Activated CD8-positive, alpha-beta T cell treated with anti-CD3 and anti-CD28 coated beads, Interleukin-2, amount 10 ng/mL, durations not matched to agents 7 days and 5 days (primary cell): Measurements from ENCODE around the gene STRIP2. TPM values are rescaled to one million over a fixed set of nuclear protein-coding genes. Genes with fewer than 3 reads are reported as not detected.
A peak's percentile ranks its signal among the peaks of the same experiment; 100 is the strongest.

ENCODE experiments used
- ATAC-seq: fragments of 150-1000 bp; cut with Tn5 transposase; one replicate; pipeline ENCODE4 v1.10.0; 2021; ENCODE audit warnings: moderate library complexity
- CTCF ChIA-PET: fragments of 350-600 bp; sonication (Branson Sonifier 250); formaldehyde crosslinking; loops from one replicate; lab custom pipeline; 2021; ENCODE audit warnings: antibody characterized with exemption; lab: Charles Lee
- POLR2A ChIA-PET: fragments of 350-600 bp; sonication (Branson Sonifier 250); formaldehyde crosslinking; loops from one replicate; lab custom pipeline; 2021; ENCODE audit warnings: antibody characterized with exemption; lab: Charles Lee
- DNase-seq: peaks from one replicate; pipeline ENCODE4 v3.0.0-alpha.2; 2020
- H3K27ac Mint-ChIP-seq: one replicate; pipeline ENCODE4 v1.8.0; 2021; ENCODE audit warnings: mild to moderate bottlenecking, mixed read lengths
- H3K27me3 Mint-ChIP-seq: one replicate; pipeline ENCODE4 v1.8.0; 2021; ENCODE audit warnings: low read depth, mixed read lengths
- H3K36me3 Mint-ChIP-seq: one replicate; pipeline ENCODE4 v1.8.0; 2021; ENCODE audit warnings: low read depth, mixed read lengths
- H3K4me1 Mint-ChIP-seq: one replicate; pipeline ENCODE4 v1.8.0; 2021; ENCODE audit warnings: low read depth, mixed read lengths
- H3K4me3 Mint-ChIP-seq: one replicate; pipeline ENCODE4 v1.8.0; 2021; ENCODE audit warnings: mild to moderate bottlenecking, mixed read lengths
- H3K9me3 Mint-ChIP-seq: one replicate; pipeline ENCODE4 v1.8.0; 2022; ENCODE audit warnings: mixed read lengths; ENCODE audit not compliant: insufficient read depth
- total RNA-seq, 2 experiments: library from RNA; stranded (reverse); gene quantifications; one replicate each; pipeline ENCODE4 v1.2.3, GENCODE V29; 2021

Gene STRIP2
- total RNA-seq, 2 experiments from 2014 or later, result 6.6 to 7.1 TPM

- DNase-seq, result no peak
- POLR2A ChIA-PET, result interaction anchor here (0.6 to 1.3 kb wide), 2 partner anchors 66 to 113 kb away, joined by 3 read pairs; partner anchors contain the start of gene STRIP2
- peaks cover 5% of the 10 kb centered on the region for H3K27me3 Mint-ChIP-seq
- no peak overlapping the region for H3K27ac Mint-ChIP-seq
- H3K4me1 Mint-ChIP-seq, result peaks cover 37% of the 10 kb centered on the region
- H3K36me3 Mint-ChIP-seq, result no peaks in the 10 kb centered on the region
- H3K4me3 Mint-ChIP-seq, result no peak overlapping the region
- ATAC-seq, result no peak
- CTCF ChIA-PET, result interaction anchor here (1.2 to 1.7 kb wide), 2 partner anchors 124 to 144 kb away, joined by 4 to 5 read pairs; no protein-coding TSS in a partner anchor
- H3K9me3 Mint-ChIP-seq, result no peaks in the 10 kb centered on the region
Observed at GRCh38 chr7:129499999-129500398, 65.8 kb downstream of the STRIP2 start.

- DNase-seq, result peak; percentile 93
- Mint-ChIP-seq H3K9me3 (no peaks in the 10 kb centered on the region), H3K4me3 (peak within 1 kb of the TSS; percentile 73), H3K27ac (peak within 1 kb of the TSS; percentile 66), H3K27me3 (peaks cover 5% of the 10 kb centered on the region), H3K4me1 (peaks cover 26% of the 10 kb centered on the region), H3K36me3 (no peaks in the 10 kb centered on the region)
- CTCF ChIA-PET, result interaction anchor here (1.2 kb wide), 1 partner anchor 135 kb away, joined by 3 read pairs; no protein-coding TSS in a partner anchor
- ATAC-seq, result peak; percentile 97
- POLR2A ChIA-PET, result no interaction called here
Observed at GRCh38 chr7:129501760-129502707, 67.8 kb downstream of the STRIP2 start, which contains the start of gene SMKR1. Gene SMKR1, plus strand, starts transcription at chr7:129502531. Its CDS starts 294 bp downstream, at chr7:129502825.

GRCh38 chr7:129502708-129503685 lies 68.8 kb downstream of the STRIP2 start:
- ChIA-PET CTCF (no interaction called here), POLR2A (no interaction called here)
- Mint-ChIP-seq H3K4me1 (peaks cover 24% of the 10 kb centered on the region), H3K9me3 (no peaks in the 10 kb centered on the region), H3K27ac (no peak overlapping the region), H3K27me3 (peaks cover 5% of the 10 kb centered on the region), H3K36me3 (no peaks in the 10 kb centered on the region), H3K4me3 (peak overlapping the region; percentile 65)
- DNase-seq (no peak), ATAC-seq (peak; percentile 21)

GRCh38 chr7:129503725-129504124 lies 69.5 kb downstream of the STRIP2 start:
- DNase-seq (no peak), ATAC-seq (no peak)
- H3K4me1 Mint-ChIP-seq, result peaks cover 24% of the 10 kb centered on the region
- CTCF ChIA-PET, result no interaction called here
- POLR2A ChIA-PET, result no interaction called here
- peaks cover 5% of the 10 kb centered on the region for H3K27me3 Mint-ChIP-seq
- H3K36me3 Mint-ChIP-seq, result no peaks in the 10 kb centered on the region
- H3K9me3 Mint-ChIP-seq, result no peaks in the 10 kb centered on the region
- no peak overlapping the region for H3K27ac Mint-ChIP-seq
- peak overlapping the region; percentile 65 for H3K4me3 Mint-ChIP-seq

GRCh38 chr7:129512192-129512591 lies 78.0 kb downstream of the STRIP2 start:
- POLR2A ChIA-PET, result no interaction called here
- H3K4me3 Mint-ChIP-seq, result no peak overlapping the region
- no peaks in the 10 kb centered on the region for H3K36me3 Mint-ChIP-seq
- H3K9me3 Mint-ChIP-seq, result no peaks in the 10 kb centered on the region
- ATAC-seq (no peak), DNase-seq (no peak)
- peaks cover 2% of the 10 kb centered on the region for H3K27me3 Mint-ChIP-seq
- CTCF ChIA-PET, result no interaction called here
- peaks cover 3% of the 10 kb centered on the region for H3K4me1 Mint-ChIP-seq
- H3K27ac Mint-ChIP-seq, result no peak overlapping the region

GRCh38 chr7:129513546-129513945 lies 79.3 kb downstream of the STRIP2 start:
- H3K27ac Mint-ChIP-seq, result no peak overlapping the region
- no peak for DNase-seq
- ChIA-PET CTCF (no interaction called here), POLR2A (no interaction called here)
- no peak for ATAC-seq
- peaks cover 3% of the 10 kb centered on the region for H3K4me1 Mint-ChIP-seq
- H3K4me3 Mint-ChIP-seq, result no peak overlapping the region
- H3K9me3 Mint-ChIP-seq, result no peaks in the 10 kb centered on the region
- H3K36me3 Mint-ChIP-seq, result no peaks in the 10 kb centered on the region
- peaks cover 2% of the 10 kb centered on the region for H3K27me3 Mint-ChIP-seq

- H3K27ac Mint-ChIP-seq, result no peak overlapping the region
- ChIA-PET CTCF (no interaction called here), POLR2A (no interaction called here)
- H3K36me3 Mint-ChIP-seq, result no peaks in the 10 kb centered on the region
- H3K4me1 Mint-ChIP-seq, result peaks cover 3% of the 10 kb centered on the region
- no peaks in the 10 kb centered on the region for H3K9me3 Mint-ChIP-seq
- ATAC-seq, result no peak
- H3K27me3 Mint-ChIP-seq, result peaks cover 4% of the 10 kb centered on the region
- H3K4me3 Mint-ChIP-seq, result no peak overlapping the region
- no peak for DNase-seq
Observed at GRCh38 chr7:129514683-129515082, 80.5 kb downstream of the STRIP2 start.

GRCh38 chr7:129515381-129515780 lies 81.1 kb downstream of the STRIP2 start:
- ATAC-seq, result no peak
- peaks cover 3% of the 10 kb centered on the region for H3K4me1 Mint-ChIP-seq
- POLR2A ChIA-PET, result no interaction called here
- no peak overlapping the region for H3K27ac Mint-ChIP-seq
- no peaks in the 10 kb centered on the region for H3K9me3 Mint-ChIP-seq
- CTCF ChIA-PET, result interaction anchor here (0.8 kb wide), 1 partner anchor 172 kb away, joined by 3 read pairs; no protein-coding TSS in a partner anchor
- H3K36me3 Mint-ChIP-seq, result no peaks in the 10 kb centered on the region
- H3K4me3 Mint-ChIP-seq, result no peak overlapping the region
- no peak for DNase-seq
- peaks cover 6% of the 10 kb centered on the region for H3K27me3 Mint-ChIP-seq

GRCh38 chr7:129517931-129518330 lies 83.7 kb downstream of the STRIP2 start:
- Mint-ChIP-seq H3K27ac (no peak overlapping the region), H3K9me3 (no peaks in the 10 kb centered on the region), H3K4me1 (no peaks in the 10 kb centered on the region), H3K36me3 (no peaks in the 10 kb centered on the region), H3K4me3 (no peak overlapping the region), H3K27me3 (peaks cover 8% of the 10 kb centered on the region)
- POLR2A ChIA-PET, result no interaction called here
- CTCF ChIA-PET, result interaction anchor here (0.6 kb wide), 1 partner anchor 232 kb away, joined by 5 read pairs; no protein-coding TSS in a partner anchor
- ATAC-seq, result no peak
- DNase-seq, result no peak

GRCh38 chr7:129519464-129519863 lies 85.2 kb downstream of the STRIP2 start:
- ChIA-PET CTCF (no interaction called here), POLR2A (no interaction called here)
- Mint-ChIP-seq H3K27ac (no peak overlapping the region), H3K9me3 (no peaks in the 10 kb centered on the region), H3K4me3 (no peak overlapping the region), H3K4me1 (no peaks in the 10 kb centered on the region), H3K27me3 (peaks cover 7% of the 10 kb centered on the region), H3K36me3 (no peaks in the 10 kb centered on the region)
- ATAC-seq, result no peak
- no peak for DNase-seq

- no peak for ATAC-seq
- POLR2A ChIA-PET, result no interaction called here
Observed at GRCh38 chr7:129522088-129522970, 88.1 kb downstream of the STRIP2 start.

More at GRCh38 chr7:129522088-129522970, 88.1 kb downstream of the STRIP2 start:
- Mint-ChIP-seq H3K9me3 (no peaks in the 10 kb centered on the region), H3K27ac (no peak overlapping the region), H3K27me3 (peaks cover 7% of the 10 kb centered on the region), H3K4me1 (peaks cover 2% of the 10 kb centered on the region), H3K36me3 (no peaks in the 10 kb centered on the region), H3K4me3 (no peak overlapping the region)
- DNase-seq, result no peak
- CTCF ChIA-PET, result no interaction called here
